ENCODE results near the gene ABCB9.
"Not testable (repeated sequence)": the region's sequence is repeated elsewhere in the genome, so short reads cannot be mapped to it uniquely, and the experiment has no call there.

Gene ABCB9

DNA sequence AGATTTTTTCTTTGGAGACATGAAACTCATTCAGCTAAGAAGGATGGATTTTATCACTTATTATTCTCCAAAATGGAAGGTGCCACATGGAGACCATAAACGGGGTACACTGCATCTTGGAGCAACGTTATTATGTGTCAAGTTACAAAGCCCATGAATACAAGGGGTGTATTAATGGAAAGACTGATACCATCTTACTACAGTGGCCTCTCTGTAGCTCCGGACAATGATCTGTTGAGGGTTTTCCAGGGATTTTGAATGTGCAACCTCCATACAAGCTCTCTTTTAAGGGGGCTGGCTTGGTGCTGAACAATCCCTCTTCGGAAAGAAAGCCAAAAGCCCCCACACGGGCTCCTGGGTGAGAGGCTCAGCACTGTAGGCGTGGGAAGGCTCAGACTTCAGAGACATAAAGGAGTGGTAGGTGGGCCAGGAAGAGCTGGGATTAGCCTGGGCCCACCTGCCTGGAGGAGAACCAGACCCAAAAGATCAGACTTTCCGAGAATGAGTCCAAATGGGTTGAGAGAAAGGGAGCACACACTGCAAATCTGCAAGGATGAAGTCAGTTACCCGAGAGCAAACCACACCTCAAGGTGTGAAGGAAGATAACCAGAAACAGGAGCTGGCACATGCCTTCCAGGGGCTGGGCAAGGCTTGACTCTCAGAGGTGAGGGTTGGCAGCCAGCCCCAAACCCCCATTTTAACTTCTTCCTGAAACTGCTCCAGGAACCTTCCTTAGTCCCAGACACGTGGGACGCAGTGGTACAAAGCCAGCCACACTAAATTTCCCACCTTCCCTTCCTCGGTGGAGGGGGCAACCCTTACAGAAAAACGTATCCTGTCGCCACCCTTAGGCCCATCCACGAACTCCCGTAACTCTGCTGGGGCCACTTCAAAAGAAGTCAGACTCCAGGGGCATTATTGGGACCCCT lies 71.8 kb downstream of the ABCB9 start:
- in situ Hi-C loops (cut with HindIII; ENCODE audit: low sequenced_read_pairs), result no loop called here
- TF ChIP-seq, protein P1, sequence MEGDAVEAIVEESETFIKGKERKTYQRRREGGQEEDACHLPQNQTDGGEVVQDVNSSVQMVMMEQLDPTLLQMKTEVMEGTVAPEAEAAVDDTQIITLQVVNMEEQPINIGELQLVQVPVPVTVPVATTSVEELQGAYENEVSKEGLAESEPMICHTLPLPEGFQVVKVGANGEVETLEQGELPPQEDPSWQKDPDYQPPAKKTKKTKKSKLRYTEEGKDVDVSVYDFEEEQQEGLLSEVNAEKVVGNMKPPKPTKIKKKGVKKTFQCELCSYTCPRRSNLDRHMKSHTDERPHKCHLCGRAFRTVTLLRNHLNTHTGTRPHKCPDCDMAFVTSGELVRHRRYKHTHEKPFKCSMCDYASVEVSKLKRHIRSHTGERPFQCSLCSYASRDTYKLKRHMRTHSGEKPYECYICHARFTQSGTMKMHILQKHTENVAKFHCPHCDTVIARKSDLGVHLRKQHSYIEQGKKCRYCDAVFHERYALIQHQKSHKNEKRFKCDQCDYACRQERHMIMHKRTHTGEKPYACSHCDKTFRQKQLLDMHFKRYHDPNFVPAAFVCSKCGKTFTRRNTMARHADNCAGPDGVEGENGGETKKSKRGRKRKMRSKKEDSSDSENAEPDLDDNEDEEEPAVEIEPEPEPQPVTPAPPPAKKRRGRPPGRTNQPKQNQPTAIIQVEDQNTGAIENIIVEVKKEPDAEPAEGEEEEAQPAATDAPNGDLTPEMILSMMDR (IDR thresholded peaks at IDR 0.05; ENCODE audit: low read depth, low read length, missing control alignments), result no peak
- H3K4me3 ChIP-seq (ENCODE audit: low read depth, low read length), result peak overlapping the region; percentile 84
- DNase-seq (ENCODE audit: low read depth), result no peak

DNA sequence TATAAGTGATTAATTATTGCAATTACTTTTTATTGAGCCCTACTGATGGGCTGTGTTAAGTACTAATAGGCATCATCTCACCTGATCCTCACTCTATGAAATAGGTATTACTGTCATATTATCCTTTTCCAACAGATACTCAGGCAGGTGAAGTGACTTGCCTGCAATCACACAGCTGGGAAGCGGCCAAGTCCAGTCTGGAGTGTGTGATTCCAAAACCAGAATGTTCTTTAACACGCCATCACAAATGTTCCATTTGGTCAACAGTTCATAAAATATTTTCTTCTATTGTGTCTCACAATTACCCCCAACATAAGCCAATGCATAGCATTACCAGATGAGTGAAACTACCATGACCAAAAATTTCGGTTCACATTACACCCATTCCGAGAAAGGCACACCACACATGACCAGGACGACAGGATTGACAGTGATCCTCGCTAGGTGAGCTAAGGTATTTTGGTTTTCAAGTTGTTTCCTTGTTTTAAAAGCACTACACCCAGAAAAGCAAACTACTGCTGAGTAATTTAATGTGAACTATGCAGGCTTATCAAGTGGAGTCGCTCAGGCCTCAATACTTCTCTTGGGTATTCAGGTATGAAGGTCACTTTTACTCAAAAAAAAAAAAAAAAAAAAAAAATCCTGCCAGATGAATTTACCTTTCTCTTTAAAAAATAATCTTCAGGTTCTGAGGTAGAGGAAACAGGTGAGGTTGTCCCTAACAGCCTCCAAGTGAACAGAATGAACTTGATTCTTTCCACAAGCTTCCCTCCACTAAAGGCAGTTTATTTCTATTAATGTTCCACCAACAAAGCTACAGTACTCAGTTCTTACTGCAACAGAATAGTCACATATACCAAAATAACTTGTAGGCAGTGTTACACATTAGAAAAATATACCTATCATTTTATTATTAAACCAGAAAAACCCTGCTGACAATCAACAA lies 72.8 kb downstream of the ABCB9 start:
- TF ChIP-seq, protein P1 (IDR thresholded peaks at IDR 0.05; ENCODE audit: low read depth, low read length, missing control alignments), result no peak
- in situ Hi-C loops (cut with HindIII; ENCODE audit: low sequenced_read_pairs), result no loop called here
- no peak for DNase-seq (ENCODE audit: low read depth)
- no peak overlapping the region for H3K4me3 ChIP-seq (ENCODE audit: low read depth, low read length)

- in situ Hi-C loops (cut with HindIII; ENCODE audit: low sequenced_read_pairs); H3K4me3 ChIP-seq (ENCODE audit: low read depth, low read length); DNase-seq (ENCODE audit: low read depth): not testable (repeated sequence)
Measured at GRCh38 chr12:122892724-122893123, 73.5 kb downstream of the ABCB9 start.

GRCh38 chr12:122891661-122892525 lies 74.4 kb downstream of the ABCB9 start:
- peak; percentile 54 for DNase-seq (ENCODE audit: low read depth)
- H3K4me3 ChIP-seq (ENCODE audit: low read depth, low read length), result peak overlapping the region; percentile 0
- in situ Hi-C loops (cut with HindIII; ENCODE audit: low sequenced_read_pairs), result no loop called here
- TF ChIP-seq, protein P1 (IDR thresholded peaks at IDR 0.05; ENCODE audit: low read depth, low read length, missing control alignments), result no peak

GRCh38 chr12:122889761-122890520 lies 76.3 kb downstream of the ABCB9 start:
- no peak for DNase-seq (ENCODE audit: low read depth)
- in situ Hi-C loops (cut with HindIII; ENCODE audit: low sequenced_read_pairs), result no loop called here
- TF ChIP-seq, protein P1 (IDR thresholded peaks at IDR 0.05; ENCODE audit: low read depth, low read length, missing control alignments), result no peak
- no peak overlapping the region for H3K4me3 ChIP-seq (ENCODE audit: low read depth, low read length)

- in situ Hi-C loops (cut with HindIII; ENCODE audit: low sequenced_read_pairs), result no loop called here
- H3K4me3 ChIP-seq (ENCODE audit: low read depth, low read length), result no peak overlapping the region
- peak; percentile 55 for DNase-seq (ENCODE audit: low read depth)
- TF ChIP-seq, protein P1 (IDR thresholded peaks at IDR 0.05; ENCODE audit: low read depth, low read length, missing control alignments), result no peak
Measured at GRCh38 chr12:122888232-122888752, 78.0 kb downstream of the ABCB9 start.
